ENCODE data around the gene SYNC.
"Not testable (repeated sequence)": the region's sequence is repeated elsewhere in the genome, so short reads cannot be mapped to it uniquely, and the experiment has no call there.

SYNC gene

DNA sequence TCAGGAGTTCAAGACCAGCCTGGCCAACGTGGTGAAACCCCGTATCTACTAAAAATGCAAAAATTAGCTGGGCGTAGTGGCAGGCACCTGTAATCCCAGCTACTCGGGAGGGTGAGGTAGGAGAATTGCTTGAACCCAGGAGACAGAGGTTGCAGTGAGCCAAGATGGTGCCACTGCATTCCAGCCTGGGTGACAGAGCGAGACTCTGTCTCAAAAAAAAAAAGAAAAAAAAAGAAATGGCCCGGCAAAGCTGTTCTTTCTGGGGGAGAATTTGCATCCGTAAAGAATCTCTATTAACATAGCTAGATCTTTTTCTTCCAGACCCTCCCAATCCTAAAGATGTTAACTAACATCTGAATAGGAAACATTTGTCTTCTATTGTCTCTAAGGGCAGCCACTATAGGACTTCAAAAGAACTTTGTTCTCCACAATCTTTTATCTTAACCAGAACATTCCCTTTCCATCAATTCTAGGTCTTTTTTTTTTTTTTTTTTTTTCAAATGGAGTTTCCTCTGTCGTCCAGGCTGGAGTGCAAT is 60.2 kb downstream of the SYNC start:
- DNase-seq (ENCODE audit: low read depth), result not testable (repeated sequence)

- DNase-seq (ENCODE audit: low read depth), result no peak
Observed at GRCh38 chr1:32639489-32640075, 63.0 kb downstream of the SYNC start.

DNA sequence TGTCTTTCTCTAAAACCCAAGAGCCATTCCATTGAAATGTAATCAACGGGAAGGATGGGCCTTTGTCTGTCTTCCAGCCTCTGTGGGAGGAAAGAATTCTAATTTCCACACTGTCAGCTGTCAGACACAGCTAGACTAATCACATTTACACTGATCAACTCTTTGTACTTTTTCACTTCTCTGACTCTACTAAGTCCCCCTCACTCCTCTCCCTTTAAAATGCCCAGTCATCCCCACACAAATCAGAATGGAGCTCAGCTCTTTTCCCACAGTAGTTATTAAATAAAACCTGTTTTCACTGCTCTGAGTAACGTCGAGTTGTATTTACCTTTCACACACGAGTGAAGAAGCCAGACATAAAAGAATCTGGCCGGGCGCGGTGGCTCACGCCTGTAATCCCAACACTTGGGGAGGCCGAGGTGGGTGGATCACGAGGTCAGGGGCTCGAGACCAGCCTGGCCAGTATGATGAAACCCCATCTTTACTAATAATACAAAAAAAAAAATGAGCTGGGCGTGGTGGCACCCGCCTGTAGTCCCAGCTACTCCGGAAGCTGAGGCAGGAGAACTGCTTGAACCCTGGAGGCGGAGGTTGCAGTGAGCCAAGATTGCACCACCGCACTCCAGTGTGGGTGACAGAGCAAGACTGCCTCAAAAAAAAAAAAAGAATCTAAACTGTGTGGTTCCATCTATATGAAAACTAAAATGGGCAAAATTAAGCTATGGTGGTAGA is 65.5 kb downstream of the SYNC start:
- DNase-seq (ENCODE audit: low read depth), result no peak

DNA sequence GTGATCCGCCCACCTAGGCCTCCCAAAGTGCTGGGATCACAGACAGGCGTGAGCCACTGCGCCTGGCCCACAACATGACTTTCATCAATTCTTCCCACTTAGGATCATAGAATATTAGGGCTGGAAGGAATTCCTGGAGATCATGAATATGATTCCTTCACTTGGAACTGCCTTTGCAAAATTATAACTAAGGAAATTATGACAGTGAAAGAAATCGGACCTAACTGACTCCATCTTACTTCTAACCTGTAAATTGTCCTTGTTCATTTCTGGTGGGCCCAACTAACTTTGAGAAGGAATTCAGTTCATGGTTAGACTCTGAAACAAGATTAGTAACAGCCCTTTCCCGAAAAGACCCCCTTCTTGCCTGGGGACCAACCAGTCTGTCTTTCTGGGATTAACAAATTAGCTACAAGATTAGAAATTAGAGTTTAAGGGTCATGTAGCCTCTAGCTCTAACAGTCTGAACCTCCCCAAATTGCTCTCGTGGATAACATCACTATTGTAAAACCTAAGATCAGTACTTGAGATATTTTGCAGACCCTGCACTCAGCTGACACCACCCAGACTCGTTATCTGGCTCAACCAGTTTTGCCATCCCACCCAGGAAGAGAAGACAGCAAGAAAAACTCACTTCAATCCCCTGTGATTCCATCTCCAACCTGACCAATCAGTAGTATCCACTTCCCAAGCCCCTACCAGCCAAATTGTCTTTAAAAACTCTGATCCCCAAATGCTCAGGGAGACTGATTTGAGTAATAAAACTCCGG is 66.9 kb downstream of the SYNC start:
- no peak for DNase-seq (ENCODE audit: low read depth)

- no peak for DNase-seq (ENCODE audit: low read depth)
Observed at GRCh38 chr1:32632829-32633228, 69.7 kb downstream of the SYNC start.

DNA sequence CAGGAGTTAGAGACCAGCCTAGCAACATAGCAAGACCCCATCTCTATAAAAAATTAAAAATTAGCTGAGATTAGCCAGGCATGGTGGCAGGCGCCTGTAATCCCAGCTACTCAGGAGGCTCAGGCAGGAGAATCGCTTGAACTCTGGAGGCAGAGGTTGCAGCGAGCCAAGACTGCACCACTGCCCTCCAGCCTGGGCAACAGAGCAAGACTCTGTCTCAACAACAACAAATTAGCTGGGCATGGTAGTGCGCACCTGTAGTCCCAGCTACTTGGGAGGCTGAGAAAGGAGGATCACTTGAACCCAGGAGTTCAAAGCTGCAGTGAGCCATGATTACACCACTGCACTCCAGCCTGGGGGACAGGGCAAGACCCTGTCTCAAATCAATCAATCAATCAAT is 72.4 kb downstream of the SYNC start:
- DNase-seq (ENCODE audit: low read depth), result not testable (repeated sequence)

Measured in activated T-helper 1 cell treated with Interleukin-2 at 50 U/mL for 16 hours (primary cell).